GM18499 (cell line): ENCODE results near the gene COPZ1.

Source experiments
- ATAC-seq: cut with Tn5 transposase; IDR thresholded peaks from one replicate; pipeline ENCODE4 v1.9.1; 2021; ENCODE audit warnings: moderate number of reproducible peaks; ENCODE audit not compliant: insufficient read depth, unreplicated experiment

The COPZ1 gene

DNA sequence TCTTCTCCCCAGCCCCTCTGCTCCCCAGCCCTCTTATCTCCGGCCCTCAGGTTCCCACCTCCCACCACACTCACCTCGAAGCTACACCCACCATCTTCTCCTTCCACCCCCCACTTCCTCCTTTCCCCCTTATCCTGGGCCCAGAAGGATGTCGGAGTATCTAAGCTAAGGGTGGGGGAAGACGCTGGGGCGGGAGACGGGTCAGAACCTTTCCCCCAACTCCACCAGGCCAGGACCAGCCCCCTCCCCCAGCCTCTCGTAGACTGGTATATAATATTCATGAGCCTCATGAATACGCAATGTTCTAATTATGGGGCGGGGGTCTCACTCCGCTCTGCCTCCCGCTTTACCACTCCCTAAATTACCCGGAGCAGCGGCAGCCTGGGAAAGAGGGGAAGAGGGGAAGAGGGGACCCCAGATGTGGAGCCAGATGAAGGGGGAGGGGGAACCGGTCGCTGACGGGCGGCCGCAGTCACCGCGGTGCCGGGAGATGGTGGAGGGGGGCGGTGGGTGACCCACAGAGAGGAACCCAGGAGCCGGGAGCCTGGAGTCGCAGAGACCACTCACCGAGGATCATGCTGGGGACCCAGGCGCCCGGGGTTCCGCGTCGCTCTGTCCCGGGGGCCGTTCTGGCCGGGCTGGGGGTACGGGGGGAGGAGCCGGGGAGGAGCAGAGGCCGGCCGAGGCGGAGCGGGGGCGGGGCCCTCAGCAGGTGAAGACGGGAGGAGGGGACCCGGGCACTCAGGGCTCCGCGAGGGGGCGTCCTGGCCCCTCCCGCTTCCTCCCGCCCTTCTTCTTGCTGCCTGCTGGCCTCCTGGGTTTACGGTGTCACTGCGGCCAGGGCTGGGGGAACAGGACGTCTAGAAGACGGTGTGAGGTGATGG is 66.0 kb downstream of the COPZ1 start:
- ATAC-seq = no peak

DNA sequence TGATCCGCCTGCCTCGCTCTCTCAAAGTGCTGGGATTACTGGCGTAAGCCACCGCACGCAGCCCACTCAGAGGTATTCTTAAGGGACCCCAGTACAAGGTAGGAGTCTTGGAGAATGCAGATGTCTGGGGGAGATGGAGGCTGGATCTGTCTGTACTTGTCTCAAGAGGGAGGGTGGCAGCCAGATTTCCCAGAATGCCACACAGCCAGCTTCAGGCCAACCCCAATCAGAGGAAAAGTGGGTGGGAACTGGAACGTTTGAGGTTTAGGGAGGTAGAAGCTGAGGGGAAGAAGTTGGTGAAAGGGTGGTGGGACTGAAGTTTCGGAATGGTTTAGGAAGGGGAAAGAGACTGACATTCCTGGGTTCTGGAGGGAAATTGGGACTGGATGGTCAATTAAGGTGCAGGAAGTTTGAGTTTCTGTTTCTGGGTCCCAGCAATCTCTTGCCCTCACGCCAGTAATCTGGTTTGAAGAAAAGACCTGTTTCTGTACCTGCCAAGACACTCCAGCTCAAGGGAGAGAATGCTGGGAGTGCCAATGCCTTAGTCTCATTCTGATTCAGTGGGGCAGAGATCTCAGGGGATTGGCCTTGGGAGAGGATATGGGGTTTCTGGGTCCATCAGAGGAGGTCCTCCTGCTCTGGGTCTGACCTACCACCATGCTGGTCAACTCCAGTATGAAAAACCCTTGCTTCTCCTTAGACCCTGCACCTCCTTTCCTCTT is 67.7 kb downstream of the COPZ1 start:
- ATAC-seq = no peak

GRCh38 chr12:54393207-54393609 is 68.3 kb downstream of the COPZ1 start:
- no peak for ATAC-seq

GRCh38 chr12:54393743-54394142 is 68.8 kb downstream of the COPZ1 start:
- no peak for ATAC-seq

- no peak for ATAC-seq
Observed at GRCh38 chr12:54394281-54394719, 69.4 kb downstream of the COPZ1 start.

- ATAC-seq = no peak
Observed at GRCh38 chr12:54394986-54395385, 70.1 kb downstream of the COPZ1 start.

- no peak for ATAC-seq
Observed at GRCh38 chr12:54395545-54395944, 70.6 kb downstream of the COPZ1 start.

GRCh38 chr12:54397157-54397556 is 72.2 kb downstream of the COPZ1 start:
- no peak for ATAC-seq

DNA sequence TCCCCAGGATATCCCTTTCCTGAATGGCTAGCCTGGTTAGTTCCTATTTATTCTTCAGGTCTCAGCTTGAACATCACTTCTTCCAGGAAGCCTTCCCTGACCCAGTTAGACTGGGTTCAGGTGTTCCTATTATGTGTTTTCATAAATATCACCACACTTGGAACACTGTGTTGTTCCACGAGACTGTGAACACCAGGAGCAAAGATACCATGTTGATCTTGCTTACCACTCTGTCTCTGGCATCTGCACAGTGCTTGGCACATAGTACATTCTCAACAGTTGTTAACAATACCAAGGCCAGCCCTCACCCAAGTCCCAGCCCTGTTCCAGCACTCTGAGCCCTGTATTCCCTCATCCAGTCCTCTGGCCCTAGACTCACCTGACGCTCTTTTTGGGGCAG is 73.3 kb downstream of the COPZ1 start:
- no peak for ATAC-seq

GRCh38 chr12:54398995-54399793 is 74.3 kb downstream of the COPZ1 start:
- no peak for ATAC-seq

DNA sequence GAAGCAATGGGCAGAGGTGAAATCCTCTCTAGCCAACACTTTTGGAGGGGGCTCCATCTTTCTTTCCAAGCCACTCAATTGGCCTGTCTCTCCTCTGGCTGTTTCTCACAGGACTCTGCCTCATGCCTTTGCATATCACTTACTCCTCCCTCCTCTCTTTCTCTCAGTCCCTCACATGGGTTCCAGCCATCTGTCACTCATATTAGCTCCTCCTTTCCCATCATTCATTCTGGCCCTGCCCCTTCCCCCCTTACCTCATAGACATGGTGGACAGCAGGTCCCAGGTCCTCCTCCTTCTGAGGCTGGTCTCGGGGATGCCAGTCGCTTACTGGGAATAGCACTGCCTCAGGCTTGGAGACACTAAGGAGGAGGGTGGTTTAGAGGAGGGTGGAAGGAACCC is 76.2 kb downstream of the COPZ1 start:
- no peak for ATAC-seq
